Measurements from ENCODE around the gene LOX.
"Not testable (repeated sequence)": the region's sequence is repeated elsewhere in the genome, so short reads cannot be mapped to it uniquely, and the experiment has no call there.

The LOX gene

GRCh38 chr5:122099060-122099790, 21.2 kb upstream of the LOX start:
- TF ChIP-seq CTCF (IDR thresholded peaks at IDR 0.05; ENCODE audit: insufficient read depth, low read depth, low read length, missing control alignments): no peak
- H3K4me3 ChIP-seq (ENCODE audit: low read length): no peak overlapping the region
- DNase-seq (ENCODE audit: low read depth): peak; percentile 84

GRCh38 chr5:122097391-122097790, 19.3 kb upstream of the LOX start:
- no peak overlapping the region for H3K4me3 ChIP-seq (ENCODE audit: low read length)
- DNase-seq (ENCODE audit: low read depth): no peak
- no peak for TF ChIP-seq CTCF (IDR thresholded peaks at IDR 0.05; ENCODE audit: insufficient read depth, low read depth, low read length, missing control alignments)

- TF ChIP-seq CTCF (IDR thresholded peaks at IDR 0.05; ENCODE audit: insufficient read depth, low read depth, low read length, missing control alignments): no peak
- no peak overlapping the region for H3K4me3 ChIP-seq (ENCODE audit: low read length)
- no peak for DNase-seq (ENCODE audit: low read depth)
These were observed 17.1 kb upstream of the LOX start for GRCh38 chr5:122095158-122095557.

- H3K4me3 ChIP-seq (ENCODE audit: low read length); DNase-seq (ENCODE audit: low read depth): not testable (repeated sequence)
These were observed 16.2 kb upstream of the LOX start for GRCh38 chr5:122094251-122094650.

GRCh38 chr5:122093415-122094180, 15.5 kb upstream of the LOX start:
- TF ChIP-seq CTCF (IDR thresholded peaks at IDR 0.05; ENCODE audit: insufficient read depth, low read depth, low read length, missing control alignments): no peak
- no peak for DNase-seq (ENCODE audit: low read depth)
- H3K4me3 ChIP-seq (ENCODE audit: low read length): no peak overlapping the region

- peak; percentile 72 for TF ChIP-seq CTCF (IDR thresholded peaks at IDR 0.05; ENCODE audit: insufficient read depth, low read depth, low read length, missing control alignments)
- peak; percentile 66 for DNase-seq (ENCODE audit: low read depth)
- H3K4me3 ChIP-seq (ENCODE audit: low read length): no peak overlapping the region
These were observed 14.0 kb upstream of the LOX start for GRCh38 chr5:122091936-122092600.
